ENCODE data around the gene NUDT3.
"Not testable (repeated sequence)": the region's sequence is repeated elsewhere in the genome, so short reads cannot be mapped to it uniquely, and the experiment has no call there.

The NUDT3 gene

DNA sequence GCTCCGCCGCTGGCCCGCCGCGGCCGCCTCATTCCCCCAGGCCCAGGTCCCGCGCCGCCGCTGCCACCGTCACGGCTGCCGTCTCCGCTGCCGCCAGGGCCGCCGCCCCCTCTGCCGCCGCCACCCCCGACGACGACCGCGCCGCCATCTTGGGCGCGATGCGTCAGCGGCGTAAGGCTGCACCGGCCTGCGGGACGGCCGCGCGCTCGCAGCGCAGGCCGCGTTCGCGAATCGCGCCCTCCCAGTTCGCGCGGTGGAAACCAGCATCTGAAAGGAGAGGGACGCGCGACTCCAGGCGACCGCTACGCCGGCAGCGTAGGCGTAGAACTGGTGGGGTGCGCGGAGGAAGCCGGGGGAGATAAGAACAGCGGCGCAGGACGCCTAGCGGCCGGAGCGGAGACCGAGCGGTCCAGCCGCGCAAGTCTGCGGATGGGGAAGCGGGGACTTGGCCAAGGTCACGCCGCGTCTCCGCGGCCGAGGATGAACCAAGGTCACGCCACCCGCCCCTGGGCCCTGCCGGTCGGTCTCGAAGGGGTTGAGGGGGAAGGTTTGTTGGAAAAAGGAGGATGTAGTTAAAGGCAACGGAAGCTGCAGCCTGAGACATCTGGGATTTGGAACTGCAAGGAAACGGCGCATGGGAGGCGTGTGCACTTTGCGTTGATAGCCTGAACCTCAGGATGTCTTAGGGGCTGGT is at the start of gene NUDT3:
Gene NUDT3, minus strand, starts transcription at position 173 of the 694 bp plus-strand sequence. CDS start 307 bp downstream, outside the sequence.
- peak; percentile 85 to 87 (median 85) for DNase-seq (ENCODE audit: low read depth in 3 of 3)

DNA sequence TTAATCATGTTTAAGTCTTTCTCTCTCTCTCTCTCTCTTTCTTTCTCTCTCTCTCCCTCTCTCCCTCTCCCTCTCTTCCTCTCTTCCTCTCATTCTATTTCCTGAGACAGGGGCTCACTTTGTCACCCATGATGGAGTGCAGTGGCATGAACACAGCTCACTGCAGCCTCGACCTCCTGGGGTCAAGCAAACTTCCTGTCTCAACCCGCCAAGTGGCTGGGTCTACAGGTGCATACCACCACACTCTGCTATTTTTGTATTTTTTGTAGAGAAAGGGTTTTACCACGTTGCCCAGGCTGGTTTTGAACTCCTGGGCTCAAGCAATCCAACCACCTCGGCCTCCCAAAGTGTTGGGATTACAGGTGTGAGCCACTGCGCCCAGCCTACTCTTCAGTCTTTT is 49.1 kb upstream of the NUDT3 start:
- DNase-seq (ENCODE audit: low read depth in 3 of 3) = no peak

DNA sequence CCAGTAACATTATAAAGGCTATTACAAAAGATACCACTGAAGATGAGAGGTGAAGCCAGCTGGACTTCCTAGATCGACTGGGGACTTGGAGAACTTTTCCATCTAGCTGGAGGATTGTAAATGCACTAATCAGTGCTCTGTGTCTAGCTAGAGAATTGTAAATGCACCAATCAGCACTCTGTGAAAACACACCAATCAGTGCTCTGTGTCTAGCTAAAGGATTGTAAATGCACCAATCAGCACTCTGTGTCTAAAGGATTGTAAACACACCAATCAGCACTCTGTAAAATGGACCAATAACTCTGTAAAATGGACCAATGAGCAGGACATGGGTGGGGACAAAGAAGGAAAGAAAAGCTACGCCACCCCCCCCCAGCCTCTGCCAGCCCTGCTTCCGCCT is 47.0 kb upstream of the NUDT3 start:
- no peak for DNase-seq (ENCODE audit: low read depth in 3 of 3)

DNA sequence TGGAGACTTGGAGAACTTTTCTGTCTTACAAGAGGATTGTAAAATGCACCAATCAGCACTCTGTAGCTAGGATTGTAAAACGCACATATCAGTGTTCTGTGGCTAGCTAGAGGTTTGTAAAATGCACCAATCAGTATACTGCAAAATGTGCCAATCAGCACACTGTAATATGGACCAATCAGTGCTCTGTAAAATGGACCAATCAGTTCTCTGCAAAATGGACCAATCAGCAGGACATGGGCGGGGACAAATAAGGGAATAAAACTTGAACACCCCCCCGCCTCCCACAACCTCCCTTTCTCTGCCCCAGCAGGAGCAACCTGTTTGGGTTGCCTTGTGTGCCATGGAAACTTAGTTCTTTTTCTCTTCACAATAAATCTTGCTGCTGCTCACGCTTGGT is 46.2 kb upstream of the NUDT3 start:
- DNase-seq (ENCODE audit: low read depth in 3 of 3) = no peak

DNA sequence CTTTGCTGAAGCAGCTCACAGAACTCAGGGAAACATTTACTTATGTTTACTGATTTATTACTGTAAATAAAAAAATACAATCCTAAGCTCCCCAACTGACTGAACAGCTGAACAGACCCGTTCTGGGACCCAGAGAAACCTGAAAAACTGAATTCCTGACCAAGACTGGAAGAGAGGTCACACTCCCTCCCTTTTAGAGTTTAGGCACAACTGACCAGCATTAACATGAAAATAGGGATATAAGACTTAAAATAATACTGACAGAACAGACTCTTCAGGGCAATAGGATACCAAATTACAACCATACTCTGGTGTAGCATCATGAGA is 45.1 kb upstream of the NUDT3 start:
- no peak for DNase-seq (ENCODE audit: low read depth in 3 of 3)

DNA sequence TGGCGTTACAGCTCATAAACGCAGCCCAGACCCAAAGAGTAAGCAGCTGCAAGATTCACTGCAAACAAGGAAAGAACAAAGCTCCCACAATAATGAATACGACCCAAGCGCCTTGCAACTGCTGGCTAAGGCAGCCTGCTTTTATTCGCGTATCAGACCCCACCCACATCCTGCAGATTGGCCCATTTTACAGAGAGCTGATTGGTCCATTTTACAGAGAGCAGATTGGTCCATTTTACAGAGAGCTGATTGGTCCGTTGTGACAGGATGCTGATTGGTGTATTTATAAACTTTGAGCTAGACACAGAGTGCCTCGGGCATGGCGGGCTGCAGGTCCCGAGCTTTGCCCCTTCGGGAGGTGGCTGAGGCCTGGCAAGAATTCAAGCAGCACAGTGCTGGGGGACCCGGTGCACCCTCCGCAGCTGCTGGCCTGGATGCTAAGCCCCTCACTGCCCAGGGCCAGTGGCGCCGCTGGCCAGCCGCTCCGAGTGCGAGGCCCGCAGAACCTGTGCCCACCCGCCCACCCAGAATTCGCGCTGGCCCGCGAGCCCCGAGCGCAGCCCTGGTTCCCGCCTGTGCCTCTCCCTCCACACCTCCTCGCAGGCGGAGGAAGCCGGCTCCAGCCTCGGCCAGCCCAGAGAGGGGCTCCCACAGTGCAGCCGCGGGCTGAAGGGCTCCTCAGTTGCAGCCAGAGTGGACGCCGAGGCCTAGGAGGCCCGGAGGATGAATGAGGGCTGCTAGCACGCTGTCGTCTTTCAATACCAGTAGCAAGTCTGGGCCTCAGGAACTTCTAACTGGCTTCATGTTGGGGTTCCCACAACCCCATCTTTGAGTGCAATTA is 44.6 kb upstream of the NUDT3 start:
- DNase-seq (ENCODE audit: low read depth in 3 of 3) = no peak

DNA sequence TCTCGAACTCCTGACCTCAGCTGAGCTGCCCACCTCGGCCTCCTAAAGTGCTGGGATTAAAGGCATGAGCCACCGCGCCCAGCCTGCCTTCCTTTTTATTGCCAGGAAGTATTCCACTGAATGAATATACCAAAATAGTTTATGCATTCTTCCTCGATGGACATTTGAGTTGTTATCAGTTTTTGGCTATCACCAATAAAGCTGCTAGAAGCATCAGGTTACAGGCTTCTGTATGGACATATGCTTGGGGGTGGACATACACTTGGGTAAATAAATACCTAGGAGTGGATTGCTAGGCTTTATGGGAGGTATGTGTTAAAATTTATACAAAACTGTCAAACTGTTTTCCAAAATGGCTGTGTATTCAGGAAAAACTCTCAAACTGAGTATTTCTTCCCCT is 43.4 kb upstream of the NUDT3 start:
- no peak for DNase-seq (ENCODE audit: low read depth in 3 of 3)

DNA sequence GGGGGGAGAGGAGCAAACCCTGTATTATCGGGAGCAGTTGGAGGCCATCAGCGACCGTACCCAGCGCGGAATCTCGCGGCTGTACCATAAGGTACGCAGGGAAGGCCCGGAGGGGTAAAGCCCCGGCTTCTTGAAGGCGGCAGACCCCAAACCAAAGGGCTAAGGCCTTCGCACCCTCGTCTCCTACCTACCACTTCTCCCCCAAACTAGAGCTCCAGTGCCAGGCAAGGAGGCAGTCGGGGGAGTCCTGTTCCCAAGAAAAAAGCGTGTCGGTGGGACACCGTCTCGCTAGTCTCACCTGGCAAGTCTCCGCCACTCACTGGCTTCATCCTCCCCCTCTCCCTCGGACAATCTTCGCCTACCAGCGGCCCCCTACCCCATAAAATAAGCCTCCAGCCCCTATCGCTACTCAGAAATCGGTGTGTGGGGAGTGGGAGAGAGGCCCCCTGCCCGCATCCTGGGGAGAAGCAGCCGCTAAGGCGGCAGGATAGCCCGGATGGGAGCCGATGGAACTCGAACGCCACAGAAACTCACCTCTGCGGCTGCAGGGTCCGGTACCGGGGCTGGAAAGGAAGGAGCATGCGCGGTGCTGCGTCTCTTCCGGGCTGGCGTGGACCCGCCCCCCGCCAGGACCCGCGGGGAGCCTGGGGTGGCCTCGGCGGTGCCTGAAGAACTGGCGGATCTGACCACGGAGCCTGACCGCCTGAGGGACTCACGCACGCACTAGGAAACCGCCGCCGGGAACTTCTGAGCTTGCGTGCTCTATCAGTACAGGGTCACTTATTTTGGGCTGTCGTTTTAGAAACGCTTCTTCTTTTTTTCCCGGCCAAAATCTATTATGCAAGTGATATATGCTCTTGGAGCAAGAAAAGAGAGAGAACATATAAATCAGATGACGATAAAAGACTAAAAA is 33.3 kb upstream of the NUDT3 start, which contains the start of gene RPS10:
Gene RPS10, minus strand, starts transcription at position 572 of the 913 bp plus-strand sequence. CDS start 848 bp downstream, outside the sequence.
- peak; percentile 84 to 91 (median 86) for DNase-seq (ENCODE audit: low read depth in 3 of 3)

DNA sequence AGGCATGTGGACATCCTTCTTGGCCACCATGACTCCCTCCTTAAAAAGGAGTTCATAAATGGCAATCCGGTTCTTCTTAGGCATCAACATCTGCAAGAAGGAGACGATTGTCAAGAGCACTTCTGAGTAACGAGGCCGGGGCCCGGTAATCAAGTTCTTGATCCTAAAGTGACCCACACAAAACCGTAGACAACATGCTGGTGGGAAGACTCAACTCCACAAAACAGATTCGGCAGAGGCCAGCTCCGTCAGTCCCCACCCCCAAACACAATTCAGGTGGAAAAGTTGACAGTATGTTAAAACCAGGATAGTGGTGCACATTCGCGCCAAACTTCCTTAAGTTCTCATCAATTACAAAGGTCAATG is 32.6 kb upstream of the NUDT3 start:
- no peak for DNase-seq (ENCODE audit: low read depth in 3 of 3)

DNA sequence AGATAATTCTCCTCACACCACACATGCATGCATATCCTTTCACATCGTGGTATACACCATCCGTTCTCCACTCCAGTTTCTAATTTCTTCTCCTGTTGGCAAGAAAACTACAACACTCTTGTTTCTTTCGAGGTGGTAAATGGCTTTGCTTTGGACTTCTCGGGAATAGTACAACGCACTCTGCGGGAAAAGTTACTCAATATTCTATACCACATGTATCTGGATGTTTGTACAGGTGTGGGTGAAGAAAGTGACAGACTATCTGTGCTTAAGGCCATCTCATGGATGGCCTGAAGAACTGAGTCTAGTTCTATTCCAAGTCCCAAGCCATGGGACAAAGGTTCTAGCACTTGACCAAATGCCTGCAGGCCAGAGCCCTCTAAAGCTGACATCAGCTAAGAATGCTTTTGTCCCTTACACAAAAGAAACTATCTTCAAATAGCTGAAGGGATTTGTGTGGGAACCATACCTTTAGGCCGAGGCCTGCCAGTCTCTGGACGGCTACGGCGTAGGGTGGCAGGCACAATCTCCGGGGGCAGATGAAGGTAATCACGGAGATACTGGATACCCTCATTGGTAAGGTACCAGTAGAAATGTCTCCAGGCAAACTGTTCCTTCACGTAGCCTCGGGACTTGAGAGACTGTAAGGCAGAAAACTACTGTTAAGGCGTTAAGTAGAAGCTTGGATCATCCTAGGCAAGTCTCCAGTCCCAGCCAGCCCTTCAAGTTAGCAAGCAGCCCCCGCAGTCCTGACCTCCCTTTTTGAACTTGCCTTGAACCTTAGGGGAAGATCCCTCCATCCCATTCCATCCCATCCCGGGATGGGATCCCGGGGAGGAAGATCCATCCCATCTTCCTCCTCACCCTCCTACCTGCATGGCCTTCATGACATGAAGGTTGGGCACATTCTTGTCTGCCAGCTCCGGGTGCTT is 32.0 kb upstream of the NUDT3 start:
- no peak for DNase-seq (ENCODE audit: low read depth in 3 of 3)

DNA sequence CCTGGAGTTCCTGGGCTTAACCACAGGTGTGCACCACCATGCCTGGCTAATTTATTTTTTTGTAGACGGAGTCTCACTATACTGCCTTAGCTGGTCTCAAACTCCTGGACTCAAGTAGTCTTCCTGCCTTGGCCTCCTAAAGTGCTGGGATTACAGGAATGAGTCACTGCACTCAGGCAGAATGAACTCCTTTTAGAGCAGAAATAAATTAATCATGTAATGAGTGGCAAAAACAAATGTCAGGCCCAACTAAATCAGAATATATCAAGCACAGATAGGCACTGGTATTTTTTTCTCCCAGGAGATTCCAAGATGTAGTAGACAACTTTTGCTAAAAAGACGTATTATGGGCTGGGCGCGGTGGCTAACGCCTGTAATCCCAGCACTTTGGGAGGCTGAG is 30.8 kb upstream of the NUDT3 start:
- no peak for DNase-seq (ENCODE audit: low read depth in 3 of 3)

DNA sequence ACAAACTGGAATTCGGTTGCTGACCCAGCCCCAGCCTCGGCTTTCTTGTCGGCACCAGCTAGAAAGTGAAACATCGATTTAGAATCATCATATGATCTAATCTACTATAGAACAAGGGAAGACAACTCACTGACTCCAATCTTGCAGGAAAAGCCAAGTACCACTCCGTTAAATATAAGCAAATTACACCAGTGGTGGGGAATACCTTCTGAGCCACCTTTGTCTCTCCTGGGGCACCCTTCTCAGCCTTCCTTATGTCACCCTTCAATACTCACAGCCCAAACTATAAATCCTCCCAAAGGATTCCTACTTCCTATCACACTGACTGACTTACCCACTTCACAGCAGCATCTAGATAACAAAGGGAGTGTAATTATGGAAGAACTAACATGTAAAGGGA is 25.9 kb upstream of the NUDT3 start:
- no peak for DNase-seq (ENCODE audit: low read depth in 3 of 3)

DNA sequence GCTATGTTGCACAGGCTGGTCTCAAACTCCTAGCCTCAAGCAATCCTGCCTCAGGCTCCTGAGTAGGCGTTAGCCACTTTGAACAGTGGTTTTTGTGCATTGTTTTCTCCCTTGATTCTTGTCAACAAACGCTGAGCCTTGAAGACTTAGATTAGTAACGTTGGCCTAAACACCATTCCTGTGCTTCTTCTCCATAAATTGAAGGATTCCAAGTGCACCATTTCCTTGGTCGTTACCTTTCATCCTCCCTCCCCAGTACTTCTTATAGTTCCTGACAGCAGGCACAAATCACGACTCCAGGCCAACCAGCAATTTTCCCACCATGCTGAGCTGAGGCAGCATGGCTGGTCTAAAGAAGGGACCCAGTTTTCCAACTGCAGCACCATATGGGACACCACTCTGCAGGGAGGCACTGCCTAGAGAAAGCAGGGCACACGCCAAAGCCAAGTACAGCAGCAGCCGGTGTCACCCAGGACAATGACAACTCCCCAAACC is 24.5 kb upstream of the NUDT3 start:
- no peak for DNase-seq (ENCODE audit: low read depth in 3 of 3)

DNA sequence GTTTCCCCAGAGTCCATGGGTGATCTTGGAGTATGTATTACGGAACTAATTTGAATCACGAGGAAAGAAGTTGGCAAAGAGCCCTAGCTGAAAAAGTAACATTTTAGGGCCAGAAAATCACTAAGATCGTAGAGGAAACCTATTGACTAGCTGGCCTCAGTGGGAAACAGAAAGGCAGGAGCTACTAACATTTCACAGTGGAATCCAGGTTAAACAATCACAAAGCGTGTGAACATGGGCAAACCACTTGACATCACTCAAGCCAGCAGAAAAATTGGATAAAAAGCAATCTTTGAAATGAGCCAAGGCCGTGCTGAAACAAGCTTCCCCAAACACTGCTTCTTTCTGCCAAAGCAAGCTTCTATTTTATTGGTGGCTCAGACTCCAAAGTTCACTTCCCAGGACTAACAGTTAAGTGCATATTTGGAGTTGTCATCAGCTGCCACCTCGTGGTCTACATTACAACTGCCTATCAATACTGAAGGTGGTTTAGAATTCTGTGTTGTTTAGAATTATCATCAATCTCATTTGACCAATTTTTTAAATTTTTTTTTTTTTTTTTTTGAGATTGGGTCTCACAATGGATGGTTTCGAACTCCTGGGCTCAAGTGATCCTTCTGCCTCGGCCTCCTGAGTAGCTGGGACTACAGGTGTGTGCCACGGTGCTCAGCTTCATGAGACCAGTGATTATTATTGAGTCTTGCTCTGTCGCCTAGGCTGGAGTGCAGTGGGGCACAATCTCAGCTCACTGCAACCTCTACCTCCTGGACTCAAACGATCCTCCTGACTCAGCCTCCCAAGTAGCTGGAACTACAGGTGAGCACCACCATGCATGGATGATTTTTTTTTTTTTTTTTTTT is 22.8 kb upstream of the NUDT3 start:
- DNase-seq (ENCODE audit: low read depth in 3 of 3) = no peak

DNA sequence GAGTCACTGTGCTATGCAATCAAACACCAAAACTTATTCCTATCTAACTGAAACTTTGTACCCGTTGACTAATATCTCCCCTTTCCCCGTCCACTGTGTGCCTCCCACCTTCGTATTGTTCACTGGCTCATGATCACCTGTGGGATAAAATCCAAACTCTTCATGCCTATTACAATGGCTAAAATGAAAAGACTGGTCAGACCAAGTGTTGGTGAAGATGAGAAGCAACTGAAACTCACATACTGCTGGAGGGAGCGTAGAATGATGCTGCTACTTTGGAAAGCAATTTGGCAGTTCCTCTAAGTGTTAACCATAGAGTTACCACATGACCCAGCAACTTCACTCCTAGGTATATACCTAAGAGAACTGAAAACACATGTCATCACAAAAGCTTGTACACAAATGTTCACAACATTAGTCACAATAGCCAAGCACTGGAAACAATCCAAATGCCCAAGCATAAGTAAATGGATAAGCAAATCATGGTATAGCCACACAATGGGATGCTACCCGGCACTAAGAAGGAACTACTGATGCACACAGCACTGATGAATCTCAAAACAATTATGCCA is 20.3 kb upstream of the NUDT3 start:
- DNase-seq (ENCODE audit: low read depth in 3 of 3) = no peak

DNA sequence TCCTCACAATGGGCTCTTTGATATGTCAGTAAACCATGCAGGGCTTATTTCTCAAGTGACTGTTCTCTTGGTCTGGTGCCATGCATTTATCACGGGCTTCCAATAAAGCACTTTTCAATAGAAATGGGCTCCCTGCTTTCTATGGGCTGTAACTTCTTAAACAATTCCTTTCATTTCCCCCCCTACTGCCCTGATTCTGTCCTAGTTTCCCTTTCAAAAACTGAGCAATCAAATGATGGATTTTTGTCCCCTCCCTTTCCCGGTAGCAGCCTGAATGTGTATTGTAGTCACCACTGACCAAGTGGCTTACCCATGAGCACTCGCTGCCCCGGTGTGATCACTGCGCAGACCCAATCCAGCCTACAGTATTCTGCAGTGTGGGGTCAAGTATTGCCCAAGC is 19.5 kb upstream of the NUDT3 start:
- no peak for DNase-seq (ENCODE audit: low read depth in 3 of 3)

DNA sequence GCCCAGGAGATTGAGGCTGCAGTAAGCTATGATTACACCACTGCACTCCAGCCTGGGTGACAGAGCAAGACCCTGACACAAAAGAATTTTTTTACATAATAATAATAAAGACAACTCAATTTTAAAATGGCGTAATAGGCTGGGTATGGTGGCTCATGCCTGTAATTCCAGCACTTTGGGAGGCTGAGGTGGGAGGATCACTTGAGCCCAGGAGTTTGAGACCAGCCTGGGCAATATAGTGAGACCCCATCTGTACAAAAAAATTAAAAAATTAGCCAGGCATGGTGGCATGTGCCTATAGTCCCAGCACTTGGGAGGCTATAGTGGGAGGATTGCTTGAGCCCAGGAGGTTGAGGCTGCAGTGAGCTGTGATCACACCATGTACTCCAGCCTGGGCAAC is 15.4 kb upstream of the NUDT3 start:
- not testable (repeated sequence) for DNase-seq (ENCODE audit: low read depth in 3 of 3)

DNA sequence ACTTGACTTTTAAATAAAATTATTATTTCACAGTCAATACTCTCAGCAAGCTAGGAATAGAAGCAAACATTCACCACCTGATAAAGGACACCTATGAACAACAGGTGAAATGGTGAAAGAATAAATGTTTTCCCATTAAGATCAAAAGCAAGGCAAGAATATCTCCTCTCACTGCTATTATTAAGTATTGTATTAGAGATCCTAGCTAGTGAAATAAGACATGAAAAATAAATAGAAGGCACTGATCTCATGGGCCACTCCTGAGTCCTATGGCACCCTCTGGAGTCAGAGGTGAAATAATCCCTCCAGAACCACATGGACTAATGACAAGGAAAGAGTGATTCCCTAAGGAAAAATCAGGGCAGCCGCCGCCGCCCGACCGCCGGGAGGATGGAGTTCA is 4.0 kb upstream of the NUDT3 start:
- DNase-seq (ENCODE audit: low read depth in 3 of 3) = no peak

DNA sequence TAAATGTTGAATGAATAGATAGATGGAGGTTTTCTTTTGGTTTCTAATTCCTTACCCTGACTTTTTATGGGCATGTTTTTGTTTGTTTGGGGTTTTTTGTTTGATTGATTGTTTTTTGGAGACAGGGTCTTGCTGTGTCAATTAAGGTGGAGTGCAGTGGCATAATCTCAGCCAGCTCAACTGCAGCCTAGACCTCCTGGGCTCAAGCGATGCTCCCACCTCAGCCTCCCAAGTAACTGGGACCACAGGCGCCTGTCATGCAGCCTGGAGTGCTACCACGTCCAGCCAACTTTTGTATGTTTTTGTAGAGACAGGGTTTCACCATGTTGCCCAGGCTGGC is 1.5 kb upstream of the NUDT3 start:
- no peak for DNase-seq (ENCODE audit: low read depth in 3 of 3)
